PFSK-1 (cell line): ENCODE measurements around the gene RAD54L.

Experiments used
- POLR2AphosphoS5 ChIP-seq: IDR thresholded peaks from 2 replicates; pipeline ENCODE4 v1.6.1; 2012; ENCODE audit warnings: low read depth, mild to moderate bottlenecking, control low read depth, low read length, moderate library complexity
- REST ChIP-seq, 2 experiments: IDR thresholded peaks; 2 replicates each; pipeline versions ENCODE4 v1.6.1 to v1.8.0; 2011 to 2012; ENCODE audit warnings: low read depth in 2 of 2, low read length in 2 of 2, control low read depth in 1 of 2, inconsistent platforms in 1 of 2, mild to moderate bottlenecking in 1 of 2, moderate library complexity in 1 of 2; ENCODE audit not compliant: insufficient read depth in 1 of 2
- TAF1 ChIP-seq: IDR thresholded peaks from 2 replicates; pipeline ENCODE4 v1.6.1; 2012; ENCODE audit warnings: low read length, control low read depth, borderline replicate concordance; ENCODE audit not compliant: insufficient read depth

- TF ChIP-seq POLR2AphosphoS5 (no peak), TAF1 (no peak), REST (IDR thresholded peaks at IDR 0.05; ENCODE audit: insufficient read depth in 1 of 2, low read depth in 2 of 2, low read length in 2 of 2) (no peak)
Observed at GRCh38 chr1:46254668-46255067, 7.1 kb downstream of the RAD54L start.
